K562 (cell line): ENCODE results near the gene SLC16A5. TPM values are rescaled to one million over a fixed set of nuclear protein-coding genes. Genes with fewer than 3 reads are reported as not detected.

ENCODE experiments used
- ATF7 ChIP-seq: fragments of 450-650 bp; IDR thresholded peaks from 2 replicates; pipeline ENCODE4 v1.7.1; 2014; ENCODE audit warnings: mild to moderate bottlenecking, moderate library complexity
- C11orf30 ChIP-seq: fragments of 450-650 bp; IDR thresholded peaks from 2 replicates; pipeline ENCODE4 v1.6.1; 2016; ENCODE audit warnings: low read depth, mild to moderate bottlenecking
- CTCFL ChIP-seq: IDR thresholded peaks from 2 replicates; pipeline ENCODE4 v1.6.1; 2011; ENCODE audit warnings: borderline replicate concordance, low read depth, mild to moderate bottlenecking, moderate library complexity, low read length; ENCODE audit not compliant: insufficient read depth, poor library complexity, severe bottlenecking
- ELF2 ChIP-seq: fragments of 250-450 bp; sonication (Bioruptor Pico); IDR thresholded peaks from 2 replicates; pipeline ENCODE4 v1.5.0; 2021; ENCODE audit warnings: mild to moderate bottlenecking
- ESRRA ChIP-seq: fragments of 450-650 bp; IDR thresholded peaks from 2 replicates; pipeline ENCODE4 v1.6.1; 2014; ENCODE audit warnings: low read depth, mild to moderate bottlenecking, moderate library complexity, borderline replicate concordance
- MTA1 ChIP-seq: fragments of 450-650 bp; IDR thresholded peaks from 2 replicates; pipeline ENCODE4 v1.6.1; 2017; ENCODE audit warnings: borderline replicate concordance
- OTX1 ChIP-seq: fragments of 450-650 bp; formaldehyde crosslinking; IDR thresholded peaks from 2 replicates; pipeline ENCODE4 v1.4.0; 2022; ENCODE audit warnings: mild to moderate bottlenecking
- SOX6 ChIP-seq: fragments of 450-650 bp; IDR thresholded peaks from 2 replicates; pipeline ENCODE4 v1.6.1; 2014; ENCODE audit warnings: mild to moderate bottlenecking
- TCFL5 ChIP-seq: fragments of 250-450 bp; sonication (Bioruptor Pico); conservative IDR thresholded peaks from 2 replicates; pipeline ENCODE4 v1.6.1; 2021; ENCODE audit warnings: mild to moderate bottlenecking, moderate library complexity, matching md5 sums
- THAP12 ChIP-seq: fragments of 250-450 bp; sonication (Bioruptor Pico); IDR thresholded peaks from 2 replicates; pipeline ENCODE4 v1.9.0; 2021; ENCODE audit warnings: mild to moderate bottlenecking, inconsistent platforms
- TRIM24 ChIP-seq, 2 experiments: fragments of 450-650 bp; IDR thresholded peaks; 2 replicates each; pipeline ENCODE4 v1.6.1; 2016
- ZFP1 ChIP-seq: fragments of 450-650 bp; formaldehyde crosslinking; IDR thresholded peaks from 2 replicates; pipeline ENCODE4 v1.4.0; 2020; ENCODE audit warnings: mild to moderate bottlenecking, mixed read lengths
- ZNF224 ChIP-seq: sonication (generic); formaldehyde crosslinking; IDR thresholded peaks from 2 replicates; pipeline ENCODE4 v1.8.0; 2022; ENCODE audit warnings: mild to moderate bottlenecking, missing genetic modification reagents
- ZNF436 ChIP-seq: fragments of 250-450, 450-650 bp; sonication (Bioruptor Pico); formaldehyde crosslinking; IDR thresholded peaks from 2 replicates; pipeline ENCODE4 v1.7.0; 2020; ENCODE audit warnings: mild to moderate bottlenecking
- polyA plus RNA-seq, 8 experiments: library from polyadenylated mRNA; depleted of rRNA in 4 of 8; stranded (reverse) in 5 of 8; unstranded in 3 of 8; fragments of >200 nt; fragmentation: Nextera tagmentation in 2 of 8; fragmentation: Illumina TruSeq in 1 of 8; extraction: Ambion mirVana in 2 of 8; extraction: Trizol in 1 of 8; gene quantifications; 2 replicates each; pipeline versions ENCODE4 v1.2.1 to v1.2.3, GENCODE V29; 2011 to 2014; ENCODE audit warnings: inconsistent platforms in 1 of 8, missing spikeins in 1 of 8
- total RNA-seq, 7 experiments: library from RNA; depleted of rRNA in 6 of 7; stranded (reverse); fragments of >200 nt in 6 of 7; fragmentation: Illumina TruSeq in 2 of 7; extraction: Trizol in 2 of 7; gene quantifications; 2 replicates each; pipeline versions ENCODE4 v1.2.1 to v1.2.3, GENCODE V29; 2011 to 2021; ENCODE audit warnings: low replicate concordance in 1 of 7
- TF ChIP-seq, protein P1 (sequence below): fragments of 250-450 bp; sonication (Bioruptor Pico); IDR thresholded peaks from 2 replicates; pipeline ENCODE4 v1.4.0; 2020; ENCODE audit warnings: mild to moderate bottlenecking, moderate library complexity
- TF ChIP-seq, protein P2 (sequence below), 2 experiments: IDR thresholded peaks; 2 replicates each; pipeline ENCODE4 v1.6.1; 2011; ENCODE audit warnings: borderline replicate concordance in 1 of 2, control low read depth in 1 of 2, low read depth in 1 of 2, low read length in 1 of 2, mild to moderate bottlenecking in 1 of 2, mixed read lengths in 1 of 2, moderate library complexity in 1 of 2; ENCODE audit not compliant: insufficient read depth in 1 of 2, insufficient read length in 1 of 2, poor library complexity in 1 of 2, severe bottlenecking in 1 of 2; ENCODE audit errors: extremely low read depth in 1 of 2
- TF ChIP-seq, protein P3 (sequence below), 2 experiments: fragments of 450-650 bp in 1 of 2; sonication (generic) in 1 of 2; formaldehyde crosslinking; conservative IDR thresholded peaks; 2 replicates each; pipeline versions ENCODE4 v1.4.0 to v1.8.1; 2020 to 2022; ENCODE audit warnings: mild to moderate bottlenecking in 1 of 2, missing genetic modification reagents in 1 of 2

The SLC16A5 gene
- total and polyA plus RNA-seq, 9 of the 15 experiments (the other 6 are each of a cell fraction or from before 2014, with no cell fraction given), result 0.06 to 2.6 (median 0.91) TPM

DNA sequence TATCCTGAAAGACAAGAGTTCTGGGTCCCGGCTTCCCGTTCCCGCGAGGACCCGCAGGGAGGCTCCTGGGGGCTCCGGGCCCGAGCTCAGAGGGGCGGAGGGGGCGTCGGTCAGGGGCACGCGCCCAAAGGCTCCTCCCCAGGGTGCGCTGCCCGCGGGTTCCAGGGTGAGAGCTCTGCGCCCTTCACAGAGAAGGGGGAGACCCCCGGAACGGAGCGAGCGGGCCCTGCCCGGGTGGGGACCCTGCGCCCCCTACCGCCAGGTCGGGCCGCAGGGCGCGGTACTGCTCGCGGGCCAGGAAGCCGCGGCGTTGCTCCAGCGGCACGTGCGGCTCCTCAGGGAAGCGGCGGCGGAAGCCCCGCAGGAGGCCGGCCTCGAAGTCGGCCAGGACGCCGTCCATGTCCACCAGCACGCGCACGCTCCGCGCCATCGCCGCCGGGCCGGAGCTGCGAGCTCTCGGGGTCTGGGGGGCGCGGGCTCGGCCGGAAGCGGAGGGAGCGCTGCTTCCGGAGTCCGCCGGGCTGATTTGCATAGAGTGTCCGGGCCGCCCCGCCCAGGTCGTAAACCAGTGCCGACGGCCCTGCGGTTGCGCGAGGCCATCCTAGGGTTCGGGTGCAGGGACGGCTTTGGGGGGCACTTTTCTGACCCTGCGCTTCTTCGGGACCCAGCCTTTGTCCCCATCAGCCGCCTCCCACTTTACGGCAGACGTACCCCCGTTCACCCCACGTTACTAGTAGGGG lies 43.7 kb downstream of the SLC16A5 start, which contains the start of gene NT5C (continued):
- TF ChIP-seq, protein P1, sequence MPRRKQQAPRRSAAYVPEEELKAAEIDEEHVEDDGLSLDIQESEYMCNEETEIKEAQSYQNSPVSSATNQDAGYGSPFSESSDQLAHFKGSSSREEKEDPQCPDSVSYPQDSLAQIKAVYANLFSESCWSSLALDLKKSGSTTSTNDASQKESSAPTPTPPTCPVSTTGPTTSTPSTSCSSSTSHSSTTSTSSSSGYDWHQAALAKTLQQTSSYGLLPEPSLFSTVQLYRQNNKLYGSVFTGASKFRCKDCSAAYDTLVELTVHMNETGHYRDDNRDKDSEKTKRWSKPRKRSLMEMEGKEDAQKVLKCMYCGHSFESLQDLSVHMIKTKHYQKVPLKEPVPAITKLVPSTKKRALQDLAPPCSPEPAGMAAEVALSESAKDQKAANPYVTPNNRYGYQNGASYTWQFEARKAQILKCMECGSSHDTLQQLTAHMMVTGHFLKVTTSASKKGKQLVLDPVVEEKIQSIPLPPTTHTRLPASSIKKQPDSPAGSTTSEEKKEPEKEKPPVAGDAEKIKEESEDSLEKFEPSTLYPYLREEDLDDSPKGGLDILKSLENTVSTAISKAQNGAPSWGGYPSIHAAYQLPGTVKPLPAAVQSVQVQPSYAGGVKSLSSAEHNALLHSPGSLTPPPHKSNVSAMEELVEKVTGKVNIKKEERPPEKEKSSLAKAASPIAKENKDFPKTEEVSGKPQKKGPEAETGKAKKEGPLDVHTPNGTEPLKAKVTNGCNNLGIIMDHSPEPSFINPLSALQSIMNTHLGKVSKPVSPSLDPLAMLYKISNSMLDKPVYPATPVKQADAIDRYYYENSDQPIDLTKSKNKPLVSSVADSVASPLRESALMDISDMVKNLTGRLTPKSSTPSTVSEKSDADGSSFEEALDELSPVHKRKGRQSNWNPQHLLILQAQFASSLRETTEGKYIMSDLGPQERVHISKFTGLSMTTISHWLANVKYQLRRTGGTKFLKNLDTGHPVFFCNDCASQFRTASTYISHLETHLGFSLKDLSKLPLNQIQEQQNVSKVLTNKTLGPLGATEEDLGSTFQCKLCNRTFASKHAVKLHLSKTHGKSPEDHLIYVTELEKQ, result no peak
- TF ChIP-seq ZNF224 (CRISPR knock-in tag) (no peak; the same call in 1 of the 2 replicates), MTA1 (no peak), ZNF436 (CRISPR knock-in tag) (no peak), ZFP1 (no peak), SOX6 (0 out of 2 replicates have a peak, but pooled peaks have one; percentile 60), C11orf30 (no peak; the same call in 1 of the 2 replicates), ATF7 (peak; percentile 84), OTX1 (CRISPR knock-in tag) (no peak), THAP12 (peak; percentile 75; the same call in 1 of the 2 replicates), TCFL5 (CRISPR knock-in tag) (no peak), CTCFL (peak; percentile 89), ESRRA (peak; percentile 62; the same call in 1 of the 2 replicates), ELF2 (peak; percentile 80), TRIM24 (IDR thresholded peaks at IDR 0.05) (no peak)
- TF ChIP-seq, protein P2, sequence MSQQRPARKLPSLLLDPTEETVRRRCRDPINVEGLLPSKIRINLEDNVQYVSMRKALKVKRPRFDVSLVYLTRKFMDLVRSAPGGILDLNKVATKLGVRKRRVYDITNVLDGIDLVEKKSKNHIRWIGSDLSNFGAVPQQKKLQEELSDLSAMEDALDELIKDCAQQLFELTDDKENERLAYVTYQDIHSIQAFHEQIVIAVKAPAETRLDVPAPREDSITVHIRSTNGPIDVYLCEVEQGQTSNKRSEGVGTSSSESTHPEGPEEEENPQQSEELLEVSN (IDR thresholded peaks at IDR 0.05; ENCODE audit: borderline replicate concordance in 1 of 2, extremely low read depth in 1 of 2, insufficient read depth in 1 of 2, insufficient read length in 1 of 2, low read depth in 1 of 2, low read length in 1 of 2, poor library complexity in 1 of 2, severe bottlenecking in 1 of 2), result peak; percentile 77 to 96
- TF ChIP-seq, protein P3, sequence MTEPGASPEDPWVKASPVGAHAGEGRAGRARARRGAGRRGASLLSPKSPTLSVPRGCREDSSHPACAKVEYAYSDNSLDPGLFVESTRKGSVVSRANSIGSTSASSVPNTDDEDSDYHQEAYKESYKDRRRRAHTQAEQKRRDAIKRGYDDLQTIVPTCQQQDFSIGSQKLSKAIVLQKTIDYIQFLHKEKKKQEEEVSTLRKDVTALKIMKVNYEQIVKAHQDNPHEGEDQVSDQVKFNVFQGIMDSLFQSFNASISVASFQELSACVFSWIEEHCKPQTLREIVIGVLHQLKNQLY (CRISPR knock-in tag; conservative IDR thresholded peaks at IDR 0.05), result 0 out of 4 replicates have a peak, but pooled peaks of 1 of the 2 experiments have one; percentile 26
